ENCODE data around the gene PSMB10. TPM values are rescaled to one million over a fixed set of nuclear protein-coding genes. Genes with fewer than 3 reads are reported as not detected.
"Not testable (repeated sequence)": the region's sequence is repeated elsewhere in the genome, so short reads cannot be mapped to it uniquely, and the experiment has no call there.

The PSMB10 gene
- total RNA-seq (ENCODE audit: insufficient read depth, low replicate concordance), result 29.9 TPM

DNA sequence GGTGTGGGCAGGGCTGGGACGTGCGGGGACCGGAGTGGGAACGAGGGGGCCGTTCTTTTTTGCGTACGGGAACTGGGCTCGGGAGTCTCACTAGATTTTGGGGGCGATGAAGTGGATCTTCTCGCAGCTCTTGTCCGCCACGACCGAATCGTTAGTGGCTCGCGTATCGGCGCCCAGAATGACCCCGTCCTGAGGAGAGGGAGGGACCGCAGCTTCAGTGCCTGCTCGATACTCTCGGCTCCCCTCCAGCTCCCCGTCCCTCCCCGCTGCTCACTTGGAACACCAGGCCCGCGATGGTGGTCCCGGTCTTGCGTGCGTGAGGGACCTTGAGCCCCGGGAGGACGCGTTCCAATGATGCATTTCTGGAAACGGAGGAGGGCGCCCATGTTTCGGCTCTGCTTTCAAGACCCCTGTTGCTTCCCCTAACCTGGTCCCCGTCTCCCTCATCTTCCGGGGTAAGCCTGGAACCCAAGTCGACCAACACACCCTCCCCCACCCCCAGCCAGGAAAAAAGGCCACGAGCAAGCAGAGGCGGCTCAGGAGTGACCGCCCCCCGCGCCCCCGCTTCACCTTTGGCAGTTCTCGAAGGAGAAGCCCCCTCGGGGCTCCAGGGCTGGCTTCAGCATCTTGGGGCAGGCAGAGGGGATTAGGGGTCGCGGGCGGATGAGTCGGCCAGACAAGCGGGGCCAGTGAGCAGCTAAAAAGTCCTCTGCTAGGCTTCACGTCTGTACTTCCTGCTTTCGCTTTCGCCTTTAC, at the start of gene PSMB10:
PSMB10 (minus strand) TSS at position 727 of the 756 bp plus-strand sequence; CDS start at position 626, 101 bp downstream.
- peak; percentile 52 for DNase-seq (ENCODE audit: low spot score)

DNA sequence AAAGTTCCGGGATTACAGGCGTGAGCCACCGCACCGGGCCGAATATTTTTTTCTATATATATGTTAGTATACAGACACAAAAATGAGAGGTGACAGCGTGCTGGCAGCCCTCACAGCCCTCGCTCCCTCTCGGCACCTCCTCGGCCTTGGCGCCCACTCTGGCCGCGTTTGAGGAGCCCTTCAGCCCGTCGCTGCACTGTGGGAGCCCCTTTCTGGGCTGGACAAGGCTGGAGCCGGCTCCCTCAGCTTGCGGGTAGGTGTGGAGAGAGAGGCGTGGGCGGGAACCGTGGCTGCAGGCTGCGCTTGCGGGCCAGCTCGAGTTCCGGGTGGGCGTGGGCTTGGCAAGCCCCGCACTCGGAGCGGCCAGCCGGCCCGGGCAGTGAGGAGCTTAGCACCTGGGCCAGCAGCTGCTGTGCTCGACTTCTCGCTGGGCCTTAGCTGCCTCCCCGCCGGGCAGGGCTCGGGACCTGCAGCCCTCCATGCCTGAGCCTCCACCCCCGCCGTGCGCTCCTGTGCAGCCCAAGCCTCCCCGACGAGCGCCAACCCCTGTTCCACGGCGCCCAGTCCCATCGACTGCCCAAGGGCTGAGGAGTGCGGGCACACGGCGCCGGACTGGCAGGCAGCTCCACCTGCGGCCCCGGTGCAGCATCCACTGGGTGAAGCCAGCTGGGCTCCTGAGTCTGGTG, 45.5 kb upstream of the PSMB10 start:
- no peak for DNase-seq (ENCODE audit: low spot score)

DNA sequence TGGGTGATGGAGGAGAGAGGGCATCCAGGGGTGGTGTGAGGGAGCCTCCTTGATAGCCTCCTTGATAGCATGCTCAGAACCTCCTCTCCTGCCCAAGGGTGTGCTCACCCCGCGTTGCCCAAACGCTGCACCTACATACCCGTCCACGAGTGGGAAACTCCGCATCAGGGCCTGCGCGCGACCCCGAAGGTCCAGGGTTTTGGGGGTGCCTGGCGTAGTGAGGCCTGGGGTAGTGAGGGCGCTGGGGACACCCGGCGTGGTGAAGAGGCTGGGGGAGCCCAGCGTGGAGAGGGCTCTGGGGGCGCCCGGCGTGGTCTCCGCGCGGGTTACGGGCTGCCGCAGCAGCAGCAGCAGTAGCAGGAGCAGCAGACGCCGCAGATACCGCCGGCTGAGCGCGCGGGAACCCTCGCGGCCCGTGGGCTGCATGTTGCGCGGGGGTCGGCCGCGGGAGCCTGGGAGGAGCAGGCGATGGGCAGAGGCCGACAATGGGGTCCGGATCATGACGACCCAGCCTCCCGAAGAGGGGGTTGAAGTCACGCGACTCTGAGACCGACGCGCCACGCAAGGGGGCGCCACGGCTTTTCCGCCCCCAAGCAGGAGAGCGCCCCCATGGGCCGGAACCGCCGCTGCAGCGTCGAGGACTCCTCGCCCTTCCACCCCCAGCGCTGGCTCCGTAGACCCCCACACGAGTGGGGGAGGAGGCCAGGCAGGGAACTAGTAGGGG, 43.5 kb upstream of the PSMB10 start, which contains the start of gene DPEP3:
DPEP3 (minus strand) TSS at position 545 of the 724 bp plus-strand sequence; CDS start at position 426, 119 bp downstream.
- DNase-seq (ENCODE audit: low spot score), result no peak

DNA sequence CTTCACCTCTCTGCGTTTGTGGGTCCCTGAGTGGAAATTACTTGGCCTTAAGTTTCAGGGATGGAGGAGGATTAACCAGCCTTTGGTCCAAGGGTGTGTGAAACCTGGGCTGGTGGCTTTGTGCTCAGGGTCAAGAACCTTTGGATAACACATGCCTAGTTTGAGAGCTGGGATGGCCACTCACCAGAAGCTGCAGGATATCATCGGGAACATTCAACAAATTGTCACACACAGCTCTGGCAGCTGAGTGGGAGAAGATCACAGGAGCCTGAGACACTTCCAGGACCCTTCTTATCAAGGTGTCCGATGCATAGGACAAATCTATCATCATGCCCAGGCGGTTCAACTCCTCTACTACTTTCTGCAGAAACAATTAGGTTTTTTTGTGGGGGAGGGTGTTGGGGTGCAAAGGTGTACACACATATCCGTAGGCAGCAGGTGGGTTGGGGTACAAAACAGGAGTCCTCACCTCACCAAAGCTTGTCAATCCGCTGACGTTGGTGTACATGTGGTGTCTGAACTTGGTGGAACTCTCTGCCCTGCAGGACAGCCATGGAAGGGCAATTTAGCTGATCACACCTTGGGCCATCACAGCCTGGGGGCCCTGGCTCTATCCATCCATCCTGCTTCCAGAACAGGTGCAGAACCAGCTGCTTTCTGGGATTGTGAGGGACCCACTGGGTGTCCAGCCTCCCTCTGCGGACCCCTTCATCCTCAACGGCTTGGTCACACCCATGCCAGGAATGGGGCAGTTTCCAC, 41.0 kb upstream of the PSMB10 start:
- no peak for DNase-seq (ENCODE audit: low spot score)

DNA sequence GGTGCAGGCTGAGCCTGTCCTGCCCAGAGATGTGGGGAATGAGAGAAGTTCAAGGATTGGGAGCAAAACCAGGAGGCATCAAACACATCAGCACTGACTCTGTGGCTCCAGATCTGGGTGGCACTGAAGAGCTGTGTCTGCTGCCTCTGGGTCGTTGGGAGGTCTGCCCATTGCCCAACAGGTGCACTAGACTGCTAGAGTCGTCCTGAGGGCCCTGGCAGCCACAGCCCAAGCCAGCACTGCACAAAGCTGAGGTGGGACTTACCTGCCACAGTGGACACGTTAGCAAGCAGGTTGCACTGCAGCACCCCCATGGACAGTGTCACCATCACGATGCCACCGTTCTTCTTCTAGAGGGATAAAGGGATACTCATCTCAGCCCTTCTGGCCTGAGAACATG, 40.4 kb upstream of the PSMB10 start:
- no peak for DNase-seq (ENCODE audit: low spot score)

DNA sequence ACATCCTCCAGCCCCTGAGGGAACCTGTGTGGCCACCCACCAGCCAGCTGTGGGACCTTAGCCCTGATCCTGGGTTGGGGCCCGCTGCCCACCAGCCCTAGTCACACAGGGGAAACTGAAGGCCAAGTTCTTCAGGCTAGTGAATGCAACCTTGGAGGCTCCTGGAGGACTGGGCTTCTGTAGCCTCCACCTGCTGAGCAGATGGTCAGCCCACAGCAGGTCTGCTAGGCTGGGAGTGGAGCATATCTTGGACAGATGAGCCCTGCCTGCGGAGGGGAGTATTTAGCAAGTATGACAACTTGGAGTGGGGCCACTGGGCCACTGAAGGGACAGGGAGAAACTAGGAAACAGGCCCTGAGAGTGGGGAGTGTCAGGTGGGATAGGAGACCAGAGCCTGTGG, 39.6 kb upstream of the PSMB10 start:
- DNase-seq (ENCODE audit: low spot score), result no peak

DNA sequence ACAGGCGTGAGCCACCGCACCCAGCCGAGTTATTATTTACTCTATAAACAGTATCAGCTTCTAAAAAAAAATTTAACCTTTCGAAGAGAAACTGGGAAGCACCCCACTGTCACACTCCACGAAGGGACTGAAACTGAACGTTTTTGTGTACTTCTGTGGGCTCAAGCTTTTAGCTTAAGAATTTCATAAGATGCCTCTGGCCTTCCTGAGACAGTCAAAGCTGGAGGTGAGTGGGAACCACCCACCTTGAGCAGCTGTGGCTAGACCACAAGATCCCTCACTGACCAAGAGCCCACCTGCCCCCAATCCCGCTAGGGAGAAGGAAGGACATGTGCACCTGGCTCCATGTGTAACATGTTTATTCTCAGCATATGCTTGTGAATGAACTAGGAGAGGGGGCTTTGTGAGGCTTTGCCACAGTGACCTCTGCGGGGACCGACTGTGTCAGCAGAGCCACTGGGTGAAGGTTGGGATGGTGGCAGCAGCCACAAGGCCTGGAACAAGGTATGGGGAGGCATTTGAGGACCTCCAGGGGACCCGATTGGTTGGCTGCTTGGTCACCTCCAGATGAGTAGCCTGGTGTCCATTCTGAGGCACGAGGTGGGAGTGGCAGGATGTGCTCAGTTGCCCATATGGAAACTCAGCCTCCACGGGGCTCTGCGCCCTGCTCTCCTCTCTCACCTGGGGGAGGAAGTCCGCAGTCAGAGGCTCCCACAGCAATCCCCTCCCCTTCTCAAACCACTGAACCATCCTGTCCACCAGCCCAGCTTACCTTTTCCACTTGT, 38.9 kb upstream of the PSMB10 start:
- no peak for DNase-seq (ENCODE audit: low spot score)

DNA sequence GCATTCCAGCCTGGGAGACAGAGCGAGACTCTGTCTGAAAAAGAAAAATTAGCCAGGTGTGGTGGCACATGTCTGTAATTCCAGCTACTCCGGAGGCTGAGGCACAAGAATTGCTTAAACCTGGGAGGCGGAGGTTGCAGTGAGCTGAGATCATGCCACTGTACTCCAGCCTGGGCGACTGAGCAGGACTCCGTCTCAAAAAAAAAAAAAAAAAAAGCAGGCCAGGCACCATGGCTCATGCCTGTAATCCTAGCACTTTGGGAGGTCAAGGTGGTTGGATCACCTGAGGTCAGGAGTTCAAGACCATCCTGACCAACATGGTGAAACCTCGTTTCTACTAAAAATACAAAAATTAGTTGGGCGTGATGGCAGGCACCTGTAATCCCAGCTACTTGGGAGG, 35.6 kb upstream of the PSMB10 start:
- DNase-seq (ENCODE audit: low spot score), result not testable (repeated sequence)

DNA sequence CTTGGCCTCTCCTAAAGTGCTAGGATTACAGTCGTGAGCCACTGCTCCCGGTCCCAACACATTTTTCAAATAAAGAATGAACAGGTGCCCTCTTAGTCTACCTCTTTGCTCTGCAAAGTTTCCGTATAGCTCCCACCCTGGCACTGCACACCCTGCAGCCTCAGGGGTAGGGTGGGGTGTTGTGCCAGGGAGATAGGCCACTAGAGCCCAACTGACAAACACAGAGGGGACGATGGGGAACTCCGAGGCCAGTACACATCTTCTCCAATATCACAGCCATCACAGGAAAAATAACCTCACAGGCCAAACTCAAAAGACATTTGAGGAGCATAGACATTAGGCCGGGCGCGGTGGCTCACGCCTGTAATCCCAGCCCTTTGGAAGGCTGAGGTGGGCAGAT, 34.5 kb upstream of the PSMB10 start:
- DNase-seq (ENCODE audit: low spot score), result no peak

DNA sequence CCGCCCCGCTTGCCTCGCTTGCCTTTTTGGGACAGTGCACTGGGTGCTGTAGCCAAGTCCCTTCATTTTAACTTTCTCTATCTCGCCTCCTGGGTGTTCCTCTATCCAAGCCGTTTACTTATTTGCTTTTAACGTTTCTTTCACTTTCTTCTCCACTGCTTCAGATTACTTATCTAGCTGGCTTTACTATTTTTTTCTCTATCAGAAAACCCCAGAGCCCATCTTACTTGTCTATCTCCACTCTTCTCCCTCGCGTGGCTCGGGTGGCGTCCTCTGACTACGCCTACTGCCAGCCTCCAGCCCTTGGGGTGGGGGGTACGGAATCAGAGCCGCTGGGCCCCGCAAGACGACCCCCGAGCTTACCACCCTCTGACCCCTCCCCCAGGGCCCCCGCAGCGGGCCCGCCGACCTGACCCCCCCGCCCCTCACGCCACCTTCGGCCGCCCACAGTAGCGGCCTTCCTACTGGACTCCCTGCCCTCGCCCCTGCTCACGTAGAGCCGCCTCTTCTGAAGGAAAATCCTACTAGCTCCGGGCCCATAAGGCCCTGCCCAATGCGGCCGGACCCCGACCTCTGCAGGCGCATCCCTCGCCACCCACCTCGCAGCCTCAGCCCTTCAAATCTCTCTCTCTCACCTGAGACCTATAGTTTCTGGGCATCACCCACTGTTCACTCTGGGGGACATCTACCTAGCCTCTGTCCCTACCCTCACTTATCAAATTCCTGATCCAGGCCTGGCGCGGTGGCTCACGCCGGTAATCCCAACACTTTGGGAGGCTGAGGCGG, 32.8 kb upstream of the PSMB10 start:
- DNase-seq (ENCODE audit: low spot score), result peak; percentile 38

DNA sequence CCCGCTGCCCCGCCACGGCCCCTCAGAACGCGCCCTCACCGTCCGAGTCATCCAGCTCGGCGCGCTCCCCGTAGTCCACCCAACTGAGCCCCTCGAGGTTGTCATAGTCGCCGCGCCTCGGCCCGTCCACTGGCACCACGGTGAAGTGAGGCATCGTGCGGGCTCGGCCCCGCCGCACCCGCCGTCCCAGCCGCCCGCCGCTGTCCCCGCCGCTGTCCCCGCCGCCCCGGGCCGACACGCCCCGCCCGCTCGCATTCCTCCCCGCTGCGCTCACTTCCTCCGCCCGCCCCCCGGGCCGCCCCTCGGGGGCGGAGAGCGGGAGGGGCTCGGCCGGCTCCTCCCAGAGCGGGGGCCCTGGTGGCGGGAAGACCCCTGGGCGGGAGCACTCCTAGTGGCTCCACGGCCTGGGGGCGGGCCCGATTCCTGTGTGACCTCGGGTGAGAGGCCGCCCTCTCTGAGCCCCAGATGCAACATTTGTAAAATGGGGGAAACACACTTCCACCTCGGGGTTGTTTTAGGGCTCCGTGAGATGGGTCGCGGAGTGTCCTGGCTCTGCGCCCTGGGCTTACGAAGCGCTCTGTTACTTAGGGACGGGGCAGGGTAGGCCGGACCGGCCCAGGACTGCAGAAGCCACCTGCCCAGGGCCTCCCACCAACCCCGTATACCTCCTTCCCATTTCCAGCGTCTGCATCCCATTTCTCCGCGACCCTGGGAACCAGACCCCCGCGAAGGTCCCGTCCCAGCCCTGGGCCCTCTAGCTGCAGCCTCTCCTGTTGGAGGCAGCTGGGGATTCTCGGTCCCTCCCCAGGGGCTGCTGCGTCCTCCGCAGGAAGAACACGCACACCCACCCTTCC, 32.0 kb upstream of the PSMB10 start, which contains the start of gene SLC12A4:
SLC12A4 (minus strand) TSS at position 238 of the 854 bp plus-strand sequence; CDS start at position 154, 84 bp downstream.
- peak; percentile 94 for DNase-seq (ENCODE audit: low spot score)

DNA sequence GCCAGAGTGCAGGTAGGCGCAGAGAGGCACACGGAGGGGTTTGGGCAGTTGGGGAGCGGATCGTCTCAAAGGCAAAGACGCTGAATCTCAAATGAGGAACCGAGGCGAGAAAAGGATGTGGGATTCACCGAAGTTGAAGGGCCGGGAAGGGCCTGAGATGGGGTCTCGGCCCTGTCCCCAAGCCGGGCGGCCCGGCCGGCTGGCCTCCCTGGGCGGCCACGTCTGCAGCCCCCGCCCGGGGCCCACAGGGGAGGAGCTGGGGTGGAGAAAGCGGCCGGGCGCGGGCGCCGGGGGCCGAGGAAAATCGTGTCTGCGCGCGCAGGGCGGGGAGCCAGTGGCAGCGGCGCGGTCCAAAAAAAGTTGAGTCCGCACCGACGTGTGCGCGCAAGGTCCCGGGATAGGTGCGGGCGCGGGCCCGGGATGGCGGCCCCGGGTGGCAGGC, 31.3 kb upstream of the PSMB10 start:
- DNase-seq (ENCODE audit: low spot score), result peak; percentile 71

DNA sequence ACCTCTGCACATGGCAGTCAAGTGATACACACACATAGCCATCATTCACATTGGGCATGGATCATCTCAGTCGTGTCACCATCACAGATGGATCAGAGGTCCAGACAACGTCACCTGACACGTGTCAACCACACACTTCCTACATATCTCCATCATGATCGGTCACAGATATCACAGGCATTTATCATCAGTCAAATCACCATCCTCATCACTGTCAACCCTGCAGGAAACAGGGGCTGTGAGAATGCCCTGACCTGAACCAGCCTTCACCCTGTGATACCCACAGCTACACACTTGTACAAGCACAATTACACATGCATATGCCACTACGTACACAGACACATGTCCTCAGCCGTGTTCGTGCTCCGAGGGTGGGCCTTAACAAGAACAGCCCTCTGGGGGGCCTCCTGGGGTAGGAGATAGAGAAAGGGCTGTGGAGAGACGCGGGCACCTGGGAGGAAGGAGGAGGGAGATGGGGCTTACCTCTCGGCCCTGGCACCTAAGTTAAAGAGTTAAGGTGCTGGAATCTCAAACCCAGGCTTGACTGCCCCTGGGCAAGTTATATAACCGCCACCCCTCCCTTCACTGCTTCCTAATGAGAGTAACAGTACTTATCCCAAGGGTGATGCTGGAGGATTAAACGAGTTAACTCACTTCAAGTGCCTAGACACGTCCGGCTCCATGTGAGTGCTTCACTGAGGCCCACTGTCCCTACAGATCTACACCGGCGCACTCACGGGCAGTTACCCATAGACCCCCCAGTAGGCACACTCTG, 30.7 kb upstream of the PSMB10 start:
- peak; percentile 46 for DNase-seq (ENCODE audit: low spot score)

DNA sequence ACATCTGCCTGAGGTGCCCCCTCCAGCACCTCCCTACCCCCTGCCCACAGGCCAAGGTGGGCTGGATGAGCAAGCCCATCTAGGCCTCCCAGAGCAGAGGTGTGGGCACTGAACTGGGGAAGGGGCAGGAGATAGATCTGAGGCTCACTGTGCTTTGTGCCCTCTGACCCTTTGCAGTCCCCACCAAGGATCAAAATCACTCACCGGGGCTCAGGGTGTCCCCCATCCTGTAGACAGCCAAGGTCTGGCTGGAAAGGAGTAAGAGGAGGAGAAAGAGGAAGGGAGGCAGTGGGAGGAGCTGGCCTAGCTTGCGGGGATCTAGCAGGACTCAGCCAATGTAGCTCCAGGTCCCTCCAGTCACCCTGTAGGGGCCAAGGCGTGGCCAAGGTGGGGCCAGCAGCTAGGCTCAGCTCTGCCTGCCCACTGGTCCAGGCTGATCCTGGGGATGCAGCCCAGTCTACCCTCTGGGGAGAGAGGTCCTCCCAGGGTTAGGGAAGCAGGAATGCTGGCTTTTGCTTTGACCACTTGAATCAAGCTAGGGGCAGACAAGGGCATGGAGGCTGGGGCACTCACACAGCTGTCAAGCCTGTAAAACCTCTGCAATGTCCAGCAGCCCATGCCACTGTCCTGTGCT, 30.0 kb upstream of the PSMB10 start:
- peak; percentile 50 for DNase-seq (ENCODE audit: low spot score)

DNA sequence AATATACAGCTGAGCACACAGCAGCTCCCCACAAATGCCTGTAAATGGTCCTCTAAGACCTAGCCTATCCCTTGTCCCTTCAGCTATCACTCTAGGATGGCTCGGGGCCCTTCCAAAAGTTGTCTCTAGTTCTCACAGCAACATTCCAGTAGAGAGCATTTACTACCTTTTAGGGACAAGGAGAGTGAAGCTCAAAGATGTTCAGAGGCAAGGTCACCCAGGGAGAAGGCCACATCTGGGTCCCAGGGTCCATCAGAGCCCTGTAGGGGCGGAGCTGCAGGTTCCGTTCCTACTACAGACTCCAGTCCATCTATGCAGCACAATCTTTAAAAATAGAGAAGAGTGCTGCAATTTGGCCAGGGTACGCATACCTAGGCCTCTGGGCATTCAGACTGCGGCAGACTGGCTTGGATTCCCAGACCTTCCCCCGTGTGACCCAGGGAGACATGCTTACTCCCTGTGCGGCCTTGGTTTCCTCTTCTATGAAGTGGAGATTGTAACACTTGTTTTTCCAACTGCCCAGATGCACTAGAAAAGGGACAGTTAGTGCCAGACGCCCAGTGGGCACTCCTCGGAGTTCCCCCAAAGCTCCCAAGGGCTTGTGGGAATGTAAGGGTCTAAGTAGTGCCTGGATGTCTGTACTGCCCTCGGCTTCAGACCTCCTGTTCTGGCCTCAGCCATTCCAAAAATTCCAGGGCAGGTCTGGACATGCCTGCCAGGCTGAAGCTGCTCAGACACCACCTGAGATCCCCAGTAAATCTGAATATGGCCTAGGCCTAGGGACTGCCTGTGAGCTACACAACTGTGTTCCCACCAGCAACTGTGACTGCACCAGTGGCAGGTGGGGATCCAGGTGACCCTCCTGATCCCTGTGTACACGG, 29.3 kb upstream of the PSMB10 start:
- DNase-seq (ENCODE audit: low spot score), result peak; percentile 44

DNA sequence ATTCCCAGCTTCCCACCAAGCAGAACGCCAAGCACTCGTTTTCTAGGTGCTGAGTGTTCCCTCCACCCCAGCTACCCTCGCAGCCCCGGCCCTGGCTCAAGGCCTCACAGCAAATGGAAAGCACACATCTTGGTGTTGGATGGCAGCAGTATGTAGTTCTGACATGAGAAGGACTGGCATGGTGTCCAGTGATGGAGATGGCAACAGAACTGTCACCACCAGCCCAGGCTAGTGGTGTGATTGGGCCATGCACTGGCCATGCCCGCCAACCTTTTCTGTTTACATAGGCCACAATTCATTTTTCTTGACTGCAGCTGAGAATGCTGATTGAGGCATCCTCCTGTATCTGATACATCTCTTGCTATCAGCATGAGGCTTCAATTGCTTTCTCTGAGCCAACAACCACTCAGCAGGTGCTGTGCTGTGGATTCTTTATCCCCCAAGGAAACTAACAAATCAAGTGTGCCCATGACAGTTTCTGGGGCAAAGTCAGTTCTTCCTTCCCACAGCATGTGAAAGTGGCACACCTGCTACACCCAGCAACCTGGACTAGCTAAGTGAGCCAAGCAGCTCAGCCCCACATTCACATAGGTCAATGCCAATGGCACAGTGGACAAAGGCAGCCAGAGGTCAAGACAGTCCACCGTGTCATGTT, 28.0 kb upstream of the PSMB10 start:
- DNase-seq (ENCODE audit: low spot score), result no peak
